ENCODE results near the gene PCDHGA9. TPM values are rescaled to one million over a fixed set of nuclear protein-coding genes. Genes with fewer than 3 reads are reported as not detected.
A peak's percentile ranks its signal among the peaks of the same experiment; 100 is the strongest.
"Not testable (repeated sequence)": the region's sequence is repeated elsewhere in the genome, so short reads cannot be mapped to it uniquely, and the experiment has no call there.

PCDHGA9 gene
- total RNA-seq, 1 donor from 2014 or later: 4.7 TPM

DNA sequence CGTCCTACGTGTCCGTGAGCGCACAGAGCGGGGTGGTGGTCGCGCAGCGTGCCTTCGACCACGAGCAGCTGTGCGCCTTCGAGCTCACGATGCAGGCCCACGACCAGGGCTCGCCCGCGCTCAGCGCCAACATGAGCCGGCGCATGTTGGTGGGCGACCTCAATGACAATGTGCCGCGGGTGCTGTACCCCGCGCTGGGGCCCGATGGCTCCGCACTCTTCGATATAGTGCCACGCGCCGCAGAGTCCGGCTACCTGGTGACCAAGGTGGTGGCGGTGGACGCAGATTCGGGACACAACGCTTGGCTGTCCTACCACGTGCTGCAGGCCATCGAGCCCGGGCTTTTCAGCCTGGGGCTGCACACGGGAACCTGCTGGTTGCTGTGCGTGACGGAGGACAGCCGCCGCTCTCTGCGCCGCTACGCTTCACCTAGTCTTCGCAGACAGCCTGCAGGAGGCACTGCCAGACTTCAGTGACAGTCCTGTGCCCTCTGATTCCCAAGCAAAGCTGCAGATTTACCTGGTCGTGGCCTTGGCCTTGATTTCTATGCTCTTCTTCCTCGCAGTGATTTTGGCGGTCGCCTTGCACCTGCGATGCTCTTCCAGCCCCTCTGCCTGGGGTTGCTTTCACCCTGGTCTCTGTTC lies 25.3 kb downstream of the PCDHGA9 start:
- H3K4me3 ChIP-seq (ENCODE audit: low read length in 3 of 3): peak overlapping the region in 2 of 3 donors; percentile 9
- H3K27ac ChIP-seq (ENCODE audit: low read depth, low read length): no peak overlapping the region
- peaks cover 2 to 9% (median 4%) of the 10 kb centered on the region in 3 donors for H3K4me1 ChIP-seq (ENCODE audit: control insufficient read depth in 3 of 3, insufficient read depth in 3 of 3, low read length in 3 of 3)
- no peaks in the 10 kb centered on the region for H3K27me3 ChIP-seq (ENCODE audit: control insufficient read depth in 3 of 3, insufficient read depth in 3 of 3, low read length in 3 of 3)
- no peak overlapping the region for H3K9ac ChIP-seq (ENCODE audit: low read depth in 1 of 3, low read length in 3 of 3)
- peaks cover 7 to 16% (median 13%) of the 10 kb centered on the region in 3 donors for H3K36me3 ChIP-seq (ENCODE audit: control insufficient read depth in 3 of 3, insufficient read depth in 3 of 3, low read length in 3 of 3)
- H3K9me3 ChIP-seq (ENCODE audit: control insufficient read depth in 3 of 3, low read length in 3 of 3): peaks cover 18 to 42% (median 29%) of the 10 kb centered on the region in 3 donors

DNA sequence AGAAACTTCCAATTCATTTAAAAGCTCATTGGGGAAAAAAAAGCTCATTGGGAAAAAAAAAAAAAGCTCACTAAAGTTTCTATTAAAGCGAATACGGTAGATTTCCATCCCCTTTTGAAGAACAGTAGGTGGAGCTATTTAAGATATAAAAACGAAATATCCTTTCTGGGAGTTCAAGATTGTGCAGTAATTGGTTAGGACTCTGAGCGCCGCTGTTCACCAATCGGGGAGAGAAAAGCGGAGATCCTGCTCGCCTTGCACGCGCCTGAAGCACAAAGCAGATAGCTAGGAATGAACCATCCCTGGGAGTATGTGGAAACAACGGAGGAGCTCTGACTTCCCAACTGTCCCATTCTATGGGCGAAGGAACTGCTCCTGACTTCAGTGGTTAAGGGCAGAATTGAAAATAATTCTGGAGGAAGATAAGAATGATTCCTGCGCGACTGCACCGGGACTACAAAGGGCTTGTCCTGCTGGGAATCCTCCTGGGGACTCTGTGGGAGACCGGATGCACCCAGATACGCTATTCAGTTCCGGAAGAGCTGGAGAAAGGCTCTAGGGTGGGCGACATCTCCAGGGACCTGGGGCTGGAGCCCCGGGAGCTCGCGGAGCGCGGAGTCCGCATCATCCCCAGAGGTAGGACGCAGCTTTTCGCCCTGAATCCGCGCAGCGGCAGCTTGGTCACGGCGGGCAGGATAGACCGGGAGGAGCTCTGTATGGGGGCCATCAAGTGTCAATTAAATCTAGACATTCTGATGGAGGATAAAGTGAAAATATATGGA lies 27.9 kb downstream of the PCDHGA9 start, which contains the start of gene PCDHGA12:
PCDHGA12 (plus strand) TSS at position 176 of the 782 bp plus-strand sequence; CDS start at position 429, 253 bp downstream.
- Histone ChIP-seq H3K36me3 (ENCODE audit: control insufficient read depth in 3 of 3, insufficient read depth in 3 of 3, low read length in 3 of 3) (peaks cover 7 to 16% (median 13%) of the 10 kb centered on the region in 3 donors), H3K27me3 (ENCODE audit: control insufficient read depth in 3 of 3, insufficient read depth in 3 of 3, low read length in 3 of 3) (no peaks in the 10 kb centered on the region), H3K9me3 (ENCODE audit: control insufficient read depth in 3 of 3, low read length in 3 of 3) (peaks cover 15 to 37% (median 17%) of the 10 kb centered on the region in 3 donors), H3K4me3 (ENCODE audit: low read length in 3 of 3) (peak within 1 kb of the TSS; percentile 54 to 78 (median 70)), H3K4me1 (ENCODE audit: control insufficient read depth in 3 of 3, insufficient read depth in 3 of 3, low read length in 3 of 3) (peaks cover 2 to 8% (median 4%) of the 10 kb centered on the region in 3 donors), H3K27ac (ENCODE audit: low read depth, low read length) (no peak within 1 kb of the TSS), H3K9ac (ENCODE audit: low read depth in 1 of 3, low read length in 3 of 3) (peak within 1 kb of the TSS in 2 of 3 donors; percentile 43 to 51)

DNA sequence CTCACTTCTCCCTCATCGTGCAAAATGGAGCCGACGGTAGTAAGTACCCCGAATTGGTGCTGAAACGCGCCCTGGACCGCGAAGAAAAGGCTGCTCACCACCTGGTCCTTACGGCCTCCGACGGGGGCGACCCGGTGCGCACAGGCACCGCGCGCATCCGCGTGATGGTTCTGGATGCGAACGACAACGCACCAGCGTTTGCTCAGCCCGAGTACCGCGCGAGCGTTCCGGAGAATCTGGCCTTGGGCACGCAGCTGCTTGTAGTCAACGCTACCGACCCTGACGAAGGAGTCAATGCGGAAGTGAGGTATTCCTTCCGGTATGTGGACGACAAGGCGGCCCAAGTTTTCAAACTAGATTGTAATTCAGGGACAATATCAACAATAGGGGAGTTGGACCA lies 28.7 kb downstream of the PCDHGA9 start:
- peak overlapping the region; percentile 54 to 78 (median 70) for H3K4me3 ChIP-seq (ENCODE audit: low read length in 3 of 3)
- H3K4me1 ChIP-seq (ENCODE audit: control insufficient read depth in 3 of 3, insufficient read depth in 3 of 3, low read length in 3 of 3): peaks cover 2 to 8% (median 4%) of the 10 kb centered on the region in 3 donors
- H3K9me3 ChIP-seq (ENCODE audit: control insufficient read depth in 3 of 3, low read length in 3 of 3): peaks cover 10 to 34% (median 13%) of the 10 kb centered on the region in 3 donors
- H3K9ac ChIP-seq (ENCODE audit: low read depth in 1 of 3, low read length in 3 of 3): peak overlapping the region in 1 of 3 donors; percentile 50
- no peaks in the 10 kb centered on the region for H3K27me3 ChIP-seq (ENCODE audit: control insufficient read depth in 3 of 3, insufficient read depth in 3 of 3, low read length in 3 of 3)
- H3K27ac ChIP-seq (ENCODE audit: low read depth, low read length): no peak overlapping the region
- peaks cover 7 to 13% (median 13%) of the 10 kb centered on the region in 3 donors for H3K36me3 ChIP-seq (ENCODE audit: control insufficient read depth in 3 of 3, insufficient read depth in 3 of 3, low read length in 3 of 3)

DNA sequence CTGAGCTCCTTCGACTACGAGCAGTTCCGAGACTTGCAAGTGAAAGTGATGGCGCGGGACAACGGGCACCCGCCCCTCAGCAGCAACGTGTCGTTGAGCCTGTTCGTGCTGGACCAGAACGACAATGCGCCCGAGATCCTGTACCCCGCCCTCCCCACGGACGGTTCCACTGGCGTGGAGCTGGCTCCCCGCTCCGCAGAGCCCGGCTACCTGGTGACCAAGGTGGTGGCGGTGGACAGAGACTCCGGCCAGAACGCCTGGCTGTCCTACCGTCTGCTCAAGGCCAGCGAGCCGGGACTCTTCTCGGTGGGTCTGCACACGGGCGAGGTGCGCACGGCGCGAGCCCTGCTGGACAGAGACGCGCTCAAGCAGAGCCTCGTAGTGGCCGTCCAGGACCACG lies 29.7 kb downstream of the PCDHGA9 start:
- not testable (repeated sequence) for H3K27me3 ChIP-seq (ENCODE audit: control insufficient read depth in 3 of 3, insufficient read depth in 3 of 3, low read length in 3 of 3); H3K9ac ChIP-seq (ENCODE audit: low read depth in 1 of 3, low read length in 3 of 3); H3K27ac ChIP-seq (ENCODE audit: low read depth, low read length); H3K4me1 ChIP-seq (ENCODE audit: control insufficient read depth in 3 of 3, insufficient read depth in 3 of 3, low read length in 3 of 3)
- Histone ChIP-seq H3K4me3 (ENCODE audit: low read length in 3 of 3) (peak overlapping the region; percentile 29 to 78 (median 51)), H3K36me3 (ENCODE audit: control insufficient read depth in 3 of 3, insufficient read depth in 3 of 3, low read length in 3 of 3) (peaks cover 7 to 13% (median 11%) of the 10 kb centered on the region in 3 donors), H3K9me3 (ENCODE audit: control insufficient read depth in 3 of 3, low read length in 3 of 3) (peaks cover 5 to 26% (median 10%) of the 10 kb centered on the region in 3 donors)

DNA sequence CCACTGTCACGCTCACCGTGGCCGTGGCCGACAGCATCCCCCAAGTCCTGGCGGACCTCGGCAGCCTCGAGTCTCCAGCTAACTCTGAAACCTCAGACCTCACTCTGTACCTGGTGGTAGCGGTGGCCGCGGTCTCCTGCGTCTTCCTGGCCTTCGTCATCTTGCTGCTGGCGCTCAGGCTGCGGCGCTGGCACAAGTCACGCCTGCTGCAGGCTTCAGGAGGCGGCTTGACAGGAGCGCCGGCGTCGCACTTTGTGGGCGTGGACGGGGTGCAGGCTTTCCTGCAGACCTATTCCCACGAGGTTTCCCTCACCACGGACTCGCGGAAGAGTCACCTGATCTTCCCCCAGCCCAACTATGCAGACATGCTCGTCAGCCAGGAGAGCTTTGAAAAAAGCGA lies 30.1 kb downstream of the PCDHGA9 start:
- not testable (repeated sequence) for H3K27ac ChIP-seq (ENCODE audit: low read depth, low read length); H3K36me3 ChIP-seq (ENCODE audit: control insufficient read depth in 3 of 3, insufficient read depth in 3 of 3, low read length in 3 of 3); H3K4me1 ChIP-seq (ENCODE audit: control insufficient read depth in 3 of 3, insufficient read depth in 3 of 3, low read length in 3 of 3); H3K9ac ChIP-seq (ENCODE audit: low read depth in 1 of 3, low read length in 3 of 3); H3K27me3 ChIP-seq (ENCODE audit: control insufficient read depth in 3 of 3, insufficient read depth in 3 of 3, low read length in 3 of 3)
- peak overlapping the region in 1 of 3 donors; percentile 14 for H3K4me3 ChIP-seq (ENCODE audit: low read length in 3 of 3)
- peaks cover 2 to 21% (median 6%) of the 10 kb centered on the region in 3 donors for H3K9me3 ChIP-seq (ENCODE audit: control insufficient read depth in 3 of 3, low read length in 3 of 3)

DNA sequence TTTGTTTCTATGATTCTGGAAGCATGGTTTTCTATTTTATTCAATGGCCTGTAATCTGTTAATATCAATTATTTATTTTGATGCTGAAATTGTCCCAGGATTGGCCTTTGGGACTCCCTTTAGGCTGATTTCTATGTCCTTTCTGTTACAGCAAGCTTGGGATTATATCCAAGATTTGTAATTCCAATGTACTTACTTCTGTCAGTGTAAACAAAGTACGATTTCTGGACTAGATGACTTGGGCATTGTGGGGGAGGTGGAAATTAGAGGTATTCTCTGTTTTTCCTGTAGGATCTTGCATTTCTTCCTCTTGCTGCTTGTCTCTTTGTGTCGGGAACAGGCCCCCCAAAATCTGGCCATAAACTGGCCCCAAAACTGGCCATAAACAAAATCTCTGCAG lies 31.4 kb downstream of the PCDHGA9 start:
- Histone ChIP-seq H3K27me3 (ENCODE audit: control insufficient read depth in 3 of 3, insufficient read depth in 3 of 3, low read length in 3 of 3) (no peaks in the 10 kb centered on the region), H3K9ac (ENCODE audit: low read depth in 1 of 3, low read length in 3 of 3) (no peak overlapping the region), H3K27ac (ENCODE audit: low read depth, low read length) (no peak overlapping the region), H3K4me3 (ENCODE audit: low read length in 3 of 3) (no peak overlapping the region), H3K4me1 (ENCODE audit: control insufficient read depth in 3 of 3, insufficient read depth in 3 of 3, low read length in 3 of 3) (peaks cover 2 to 8% (median 4%) of the 10 kb centered on the region in 3 donors), H3K9me3 (ENCODE audit: control insufficient read depth in 3 of 3, low read length in 3 of 3) (peaks cover 0 to 15% (median 5%) of the 10 kb centered on the region in 3 donors), H3K36me3 (ENCODE audit: control insufficient read depth in 3 of 3, insufficient read depth in 3 of 3, low read length in 3 of 3) (peaks cover 0 to 4% (median 3%) of the 10 kb centered on the region in 3 donors)

DNA sequence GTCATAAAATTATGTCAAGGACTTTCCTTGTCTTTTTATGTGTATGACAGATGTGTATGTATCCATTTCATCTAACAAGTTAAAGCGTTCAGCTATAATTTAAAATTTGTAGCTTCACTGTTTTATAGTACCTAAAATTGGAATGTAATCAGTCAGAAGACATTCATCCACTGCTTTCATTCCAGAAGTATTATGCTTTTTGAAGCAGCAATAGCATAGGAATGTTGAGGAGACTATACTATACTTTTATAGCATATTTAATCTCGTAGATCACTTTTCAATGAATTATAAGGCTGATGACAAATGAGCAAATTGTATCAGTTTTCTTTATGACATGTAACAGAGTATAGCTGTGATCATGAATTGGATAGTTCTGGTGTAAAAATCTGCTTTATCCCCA lies 34.6 kb downstream of the PCDHGA9 start:
- Histone ChIP-seq H3K9me3 (ENCODE audit: control insufficient read depth in 3 of 3, low read length in 3 of 3) (peaks cover 3 to 10% (median 3%) of the 10 kb centered on the region in 3 donors), H3K36me3 (ENCODE audit: control insufficient read depth in 3 of 3, insufficient read depth in 3 of 3, low read length in 3 of 3) (peaks cover 0 to 5% (median 0%) of the 10 kb centered on the region in 3 donors), H3K4me3 (ENCODE audit: low read length in 3 of 3) (no peak overlapping the region), H3K4me1 (ENCODE audit: control insufficient read depth in 3 of 3, insufficient read depth in 3 of 3, low read length in 3 of 3) (peaks cover 0 to 3% (median 0%) of the 10 kb centered on the region in 3 donors), H3K27ac (ENCODE audit: low read depth, low read length) (no peak overlapping the region), H3K9ac (ENCODE audit: low read depth in 1 of 3, low read length in 3 of 3) (no peak overlapping the region), H3K27me3 (ENCODE audit: control insufficient read depth in 3 of 3, insufficient read depth in 3 of 3, low read length in 3 of 3) (no peaks in the 10 kb centered on the region)

DNA sequence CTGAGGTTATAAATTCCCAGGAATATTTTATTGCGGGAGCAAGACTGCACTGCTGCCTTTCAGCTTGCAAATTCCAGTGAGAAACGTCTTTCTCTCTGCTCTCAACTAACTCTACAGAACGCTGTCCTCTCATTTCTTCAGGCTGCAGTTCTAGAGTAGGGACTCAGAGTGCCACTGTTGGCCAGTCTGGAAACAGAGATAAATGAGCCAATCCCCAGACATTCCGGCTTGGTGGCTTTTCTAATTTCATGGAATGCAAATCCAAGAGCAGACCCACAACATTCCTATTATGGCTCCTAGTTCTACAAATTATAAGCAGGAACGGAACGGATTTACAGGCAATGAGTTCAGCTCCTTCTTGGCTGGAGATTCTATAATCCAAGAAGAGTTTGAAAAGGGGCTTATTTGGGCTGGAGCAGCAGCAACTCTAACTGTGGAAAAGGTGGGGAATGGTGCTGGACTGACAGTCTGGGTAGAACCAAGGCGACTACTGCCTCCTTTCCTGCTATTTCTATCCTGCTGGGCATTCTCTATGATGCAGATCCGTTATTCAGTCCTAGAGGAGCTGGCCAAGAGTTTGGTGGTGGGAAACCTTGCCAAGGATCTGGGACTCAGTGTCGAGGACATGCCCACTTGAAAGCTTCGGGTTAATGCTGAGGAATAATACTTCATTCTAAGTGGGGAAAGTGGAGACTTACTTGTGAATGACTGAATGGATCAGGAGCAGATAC lies 37.0 kb downstream of the PCDHGA9 start:
- no peak overlapping the region for H3K27ac ChIP-seq (ENCODE audit: low read depth, low read length)
- no peaks in the 10 kb centered on the region for H3K27me3 ChIP-seq (ENCODE audit: control insufficient read depth in 3 of 3, insufficient read depth in 3 of 3, low read length in 3 of 3)
- no peak overlapping the region for H3K9ac ChIP-seq (ENCODE audit: low read depth in 1 of 3, low read length in 3 of 3)
- no peak overlapping the region for H3K4me3 ChIP-seq (ENCODE audit: low read length in 3 of 3)
- H3K9me3 ChIP-seq (ENCODE audit: control insufficient read depth in 3 of 3, low read length in 3 of 3): peaks cover 3 to 10% (median 3%) of the 10 kb centered on the region in 3 donors
- H3K36me3 ChIP-seq (ENCODE audit: control insufficient read depth in 3 of 3, insufficient read depth in 3 of 3, low read length in 3 of 3): peaks cover 0 to 5% (median 0%) of the 10 kb centered on the region in 3 donors
- H3K4me1 ChIP-seq (ENCODE audit: control insufficient read depth in 3 of 3, insufficient read depth in 3 of 3, low read length in 3 of 3): no peaks in the 10 kb centered on the region

DNA sequence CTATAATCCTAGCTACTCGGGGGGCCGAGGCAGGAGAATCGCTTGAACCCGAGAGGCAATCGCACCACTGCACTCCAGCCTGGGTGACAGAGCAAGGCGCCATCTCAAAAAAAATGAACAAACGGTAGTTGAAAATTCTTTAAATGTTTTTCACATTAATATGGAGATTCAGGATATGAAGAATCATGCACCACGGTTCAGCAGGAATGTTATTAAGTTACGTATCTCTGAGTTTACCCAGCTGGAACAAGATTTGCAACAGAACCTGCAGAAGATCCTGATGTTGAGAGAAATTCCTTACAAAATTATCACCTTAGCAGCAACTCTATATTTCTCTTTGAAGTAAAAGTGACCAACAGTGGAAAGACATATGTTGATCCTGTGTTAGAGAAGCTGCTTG lies 37.8 kb downstream of the PCDHGA9 start:
- H3K4me1 ChIP-seq (ENCODE audit: control insufficient read depth in 3 of 3, insufficient read depth in 3 of 3, low read length in 3 of 3): no peaks in the 10 kb centered on the region
- H3K36me3 ChIP-seq (ENCODE audit: control insufficient read depth in 3 of 3, insufficient read depth in 3 of 3, low read length in 3 of 3): peaks cover 0 to 5% (median 0%) of the 10 kb centered on the region in 3 donors
- no peaks in the 10 kb centered on the region for H3K27me3 ChIP-seq (ENCODE audit: control insufficient read depth in 3 of 3, insufficient read depth in 3 of 3, low read length in 3 of 3)
- no peak overlapping the region for H3K4me3 ChIP-seq (ENCODE audit: low read length in 3 of 3)
- no peak overlapping the region for H3K27ac ChIP-seq (ENCODE audit: low read depth, low read length)
- peaks cover 3 to 10% (median 3%) of the 10 kb centered on the region in 3 donors for H3K9me3 ChIP-seq (ENCODE audit: control insufficient read depth in 3 of 3, low read length in 3 of 3)
- no peak overlapping the region for H3K9ac ChIP-seq (ENCODE audit: low read depth in 1 of 3, low read length in 3 of 3)
